ENCODE measurements around the gene AFAP1L1.
A peak's percentile ranks its signal among the peaks of the same experiment; 100 is the strongest.

AFAP1L1 gene

DNA sequence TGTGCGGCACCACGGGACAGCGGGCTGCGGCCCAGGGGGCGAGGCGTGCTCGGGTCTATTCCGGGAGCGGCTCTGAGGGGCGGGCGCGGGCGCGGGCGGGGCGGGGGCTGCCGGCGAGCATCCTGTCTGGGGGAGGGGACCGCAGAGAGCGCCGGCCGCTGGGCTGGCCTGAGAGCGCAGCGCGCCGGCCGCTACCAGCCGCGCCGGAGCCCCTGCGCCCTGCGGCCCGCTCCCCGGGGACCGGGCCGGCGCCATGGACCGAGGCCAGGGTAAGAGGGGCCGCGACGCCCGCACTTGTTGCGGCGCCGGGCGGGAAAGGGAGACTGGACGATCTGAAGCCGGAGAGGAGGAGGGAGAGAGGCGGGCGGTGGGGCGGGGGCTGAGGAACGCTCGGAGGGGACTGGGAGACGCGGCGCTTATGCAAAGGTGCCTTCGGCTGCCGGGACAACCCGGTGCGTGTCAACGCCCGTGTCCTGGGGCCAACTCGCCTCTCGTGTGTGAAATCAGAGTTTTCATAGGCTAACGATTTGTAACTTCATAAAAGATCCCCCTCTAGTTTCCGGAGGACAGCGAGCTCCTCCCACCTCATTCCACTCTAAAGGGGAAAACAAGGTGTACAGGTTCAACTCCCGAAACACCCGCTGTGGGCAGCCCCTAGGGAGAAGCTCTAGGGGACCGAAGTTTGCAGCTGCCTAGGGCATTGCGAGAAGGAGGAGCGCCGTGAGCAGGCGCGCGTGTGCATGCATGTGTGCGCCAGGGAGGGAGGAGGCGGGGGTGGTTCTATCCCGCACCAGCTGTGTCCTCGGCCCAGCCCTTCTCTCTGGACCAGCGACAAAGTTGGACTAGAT lies at the start of gene AFAP1L1:
Gene AFAP1L1, plus strand, starts transcription at position 144 of the 848 bp plus-strand sequence. Its CDS starts 110 bp downstream, at position 254.
- TF ChIP-seq, protein P1, sequence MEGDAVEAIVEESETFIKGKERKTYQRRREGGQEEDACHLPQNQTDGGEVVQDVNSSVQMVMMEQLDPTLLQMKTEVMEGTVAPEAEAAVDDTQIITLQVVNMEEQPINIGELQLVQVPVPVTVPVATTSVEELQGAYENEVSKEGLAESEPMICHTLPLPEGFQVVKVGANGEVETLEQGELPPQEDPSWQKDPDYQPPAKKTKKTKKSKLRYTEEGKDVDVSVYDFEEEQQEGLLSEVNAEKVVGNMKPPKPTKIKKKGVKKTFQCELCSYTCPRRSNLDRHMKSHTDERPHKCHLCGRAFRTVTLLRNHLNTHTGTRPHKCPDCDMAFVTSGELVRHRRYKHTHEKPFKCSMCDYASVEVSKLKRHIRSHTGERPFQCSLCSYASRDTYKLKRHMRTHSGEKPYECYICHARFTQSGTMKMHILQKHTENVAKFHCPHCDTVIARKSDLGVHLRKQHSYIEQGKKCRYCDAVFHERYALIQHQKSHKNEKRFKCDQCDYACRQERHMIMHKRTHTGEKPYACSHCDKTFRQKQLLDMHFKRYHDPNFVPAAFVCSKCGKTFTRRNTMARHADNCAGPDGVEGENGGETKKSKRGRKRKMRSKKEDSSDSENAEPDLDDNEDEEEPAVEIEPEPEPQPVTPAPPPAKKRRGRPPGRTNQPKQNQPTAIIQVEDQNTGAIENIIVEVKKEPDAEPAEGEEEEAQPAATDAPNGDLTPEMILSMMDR (IDR thresholded peaks at IDR 0.05; ENCODE audit: low read depth, low read length) = no peak
- DNase-seq = peak; percentile 49
- Histone ChIP-seq H3K27me3 (ENCODE audit: insufficient read depth, low read depth, severe bottlenecking) (peaks cover 51% of the 10 kb centered on the region), H3K36me3 (no peaks in the 10 kb centered on the region), H3K27ac (no peak within 1 kb of the TSS), H3K4me3 (ENCODE audit: low read depth, low read length) (peak within 1 kb of the TSS; percentile 55), H3K9me3 (ENCODE audit: severe bottlenecking) (peaks cover 8% of the 10 kb centered on the region)

DNA sequence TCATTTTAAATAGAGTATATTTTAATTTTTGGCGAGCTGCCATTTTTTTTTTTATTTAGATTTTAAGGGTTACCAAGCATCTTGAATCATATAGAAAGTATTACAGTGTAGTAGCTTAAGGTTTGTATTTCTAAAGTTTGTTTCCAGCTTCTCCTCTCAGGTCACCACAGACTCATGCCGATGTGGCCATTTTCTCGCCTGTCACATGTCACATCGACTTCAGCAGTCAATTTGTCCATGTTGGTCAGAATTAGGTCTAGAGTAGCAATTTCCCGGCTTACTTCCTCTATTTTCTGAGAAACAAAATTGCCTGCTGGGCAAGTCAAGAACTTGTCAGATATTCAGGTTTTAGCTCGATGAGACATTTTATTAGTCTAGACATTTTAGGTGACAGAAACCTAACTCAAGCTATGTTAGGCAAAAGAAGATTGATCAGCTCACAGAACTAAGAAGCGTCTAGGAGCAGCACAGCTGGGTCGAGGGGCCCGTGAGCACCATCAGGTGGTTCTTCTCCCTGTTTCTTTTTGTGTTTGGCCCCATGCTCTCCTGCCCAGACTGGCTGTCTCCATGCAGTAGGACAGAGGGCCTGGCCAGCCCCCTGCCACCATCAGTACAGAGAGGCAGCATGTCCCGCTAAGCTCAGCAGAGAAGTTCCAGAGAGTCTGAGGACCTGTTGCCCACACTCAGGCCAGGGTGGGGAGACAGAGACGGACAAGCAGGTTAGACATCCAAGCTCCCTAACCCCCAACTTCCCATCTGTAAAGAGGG lies 48.4 kb upstream of the AFAP1L1 start:
- Histone ChIP-seq H3K27me3 (ENCODE audit: insufficient read depth, low read depth, severe bottlenecking) (peaks cover 64% of the 10 kb centered on the region), H3K36me3 (no peaks in the 10 kb centered on the region), H3K4me3 (ENCODE audit: low read depth, low read length) (no peak overlapping the region), H3K27ac (no peak overlapping the region), H3K9me3 (ENCODE audit: severe bottlenecking) (no peaks in the 10 kb centered on the region)
- DNase-seq = no peak
- TF ChIP-seq, protein P1 (IDR thresholded peaks at IDR 0.05; ENCODE audit: low read depth, low read length) = no peak

DNA sequence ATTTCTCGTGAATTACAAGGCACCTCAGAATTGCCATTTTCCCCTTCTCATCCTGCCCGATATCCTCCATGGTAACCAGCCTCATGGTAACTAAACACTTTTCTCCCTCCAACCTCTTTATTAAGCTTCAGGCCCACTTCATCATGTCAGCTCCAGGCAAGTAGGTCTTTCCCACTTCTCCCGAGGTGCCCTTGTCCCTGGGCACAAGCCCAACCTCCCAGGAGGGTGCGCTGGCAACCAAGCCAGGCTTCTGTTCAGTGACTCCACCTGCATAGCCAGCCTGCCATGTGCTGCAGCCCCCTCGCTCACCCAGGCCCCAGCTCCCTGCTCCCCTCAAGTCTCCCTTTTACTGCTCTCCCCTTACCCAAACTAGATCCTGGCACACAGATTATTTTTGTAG lies 47.4 kb upstream of the AFAP1L1 start:
- peaks cover 64% of the 10 kb centered on the region for H3K27me3 ChIP-seq (ENCODE audit: insufficient read depth, low read depth, severe bottlenecking)
- TF ChIP-seq, protein P1 (IDR thresholded peaks at IDR 0.05; ENCODE audit: low read depth, low read length) = no peak
- no peak for DNase-seq
- H3K9me3 ChIP-seq (ENCODE audit: severe bottlenecking) = no peaks in the 10 kb centered on the region
- H3K36me3 ChIP-seq = no peaks in the 10 kb centered on the region
- no peak overlapping the region for H3K4me3 ChIP-seq (ENCODE audit: low read depth, low read length)
- H3K27ac ChIP-seq = no peak overlapping the region

DNA sequence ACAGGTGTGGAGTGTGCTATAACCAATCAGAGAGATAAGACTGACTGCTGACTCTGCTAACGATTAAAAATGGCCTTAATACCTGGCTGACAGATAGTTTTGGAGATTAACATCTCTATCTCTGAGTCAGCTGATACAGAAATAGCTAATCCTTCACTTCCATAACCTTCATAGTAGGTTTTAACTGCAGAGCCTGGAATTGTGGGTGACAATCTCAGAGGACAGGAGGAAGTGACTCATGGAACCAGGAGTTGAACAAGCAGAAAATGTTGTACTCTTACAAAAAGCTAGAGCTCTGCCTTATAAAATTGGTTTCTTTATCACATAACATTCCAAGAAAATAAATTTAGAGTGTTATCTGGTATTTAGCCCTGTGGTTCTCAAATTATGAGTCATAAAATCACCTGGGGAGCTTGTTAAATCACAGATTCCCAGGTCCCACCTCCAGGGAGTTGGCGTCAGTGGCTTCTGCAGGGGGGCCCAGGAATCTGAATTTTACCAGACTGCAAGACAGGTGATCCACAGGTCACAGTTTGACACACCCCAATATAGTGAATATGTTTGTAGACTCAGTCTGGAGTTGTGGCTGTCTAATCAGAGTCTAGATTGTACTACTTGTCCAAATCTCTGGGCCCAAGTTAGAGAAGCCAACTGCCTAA lies 44.4 kb upstream of the AFAP1L1 start:
- no peaks in the 10 kb centered on the region for H3K36me3 ChIP-seq
- TF ChIP-seq, protein P1 (IDR thresholded peaks at IDR 0.05; ENCODE audit: low read depth, low read length) = no peak
- peaks cover 68% of the 10 kb centered on the region for H3K27me3 ChIP-seq (ENCODE audit: insufficient read depth, low read depth, severe bottlenecking)
- H3K4me3 ChIP-seq (ENCODE audit: low read depth, low read length) = no peak overlapping the region
- DNase-seq = no peak
- no peaks in the 10 kb centered on the region for H3K9me3 ChIP-seq (ENCODE audit: severe bottlenecking)
- H3K27ac ChIP-seq = no peak overlapping the region

DNA sequence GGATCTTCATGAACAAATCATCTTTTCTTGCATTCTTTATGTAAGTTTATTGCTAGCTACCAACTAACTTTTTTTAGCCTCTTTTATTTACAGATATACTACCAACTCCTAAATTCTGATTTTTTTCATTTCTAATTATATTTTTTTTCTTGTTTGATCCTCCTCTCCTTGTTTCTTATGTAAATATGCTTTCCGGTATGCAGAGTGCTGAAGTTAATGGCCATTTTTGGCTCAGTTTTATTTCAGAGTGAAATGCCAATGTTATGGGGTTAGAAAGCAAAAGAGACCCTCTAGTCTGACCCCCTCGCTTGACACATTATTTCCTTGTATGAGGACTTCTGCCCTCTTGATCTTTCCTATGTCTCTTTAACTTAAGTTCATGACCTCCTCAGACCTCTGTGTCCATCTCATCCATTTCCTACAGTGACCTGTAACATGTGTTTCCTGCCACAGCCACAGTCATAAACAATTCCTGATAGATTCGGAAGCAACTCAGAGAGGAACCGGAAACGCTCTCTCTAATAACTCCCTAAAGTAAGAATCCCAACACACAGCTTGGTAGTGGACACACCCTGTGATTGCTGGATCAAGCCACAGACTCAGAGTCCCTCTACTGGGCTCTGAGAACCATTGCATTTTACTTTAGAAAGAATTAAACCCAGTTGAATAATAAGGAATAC lies 42.9 kb upstream of the AFAP1L1 start:
- H3K27ac ChIP-seq = no peak overlapping the region
- TF ChIP-seq, protein P1 (IDR thresholded peaks at IDR 0.05; ENCODE audit: low read depth, low read length) = peak; percentile 34
- DNase-seq = no peak

More for the DNA sequence above, 42.9 kb upstream of the AFAP1L1 start:
- H3K27me3 ChIP-seq (ENCODE audit: insufficient read depth, low read depth, severe bottlenecking) = peaks cover 72% of the 10 kb centered on the region
- no peaks in the 10 kb centered on the region for H3K9me3 ChIP-seq (ENCODE audit: severe bottlenecking)
- H3K4me3 ChIP-seq (ENCODE audit: low read depth, low read length) = no peak overlapping the region
- no peaks in the 10 kb centered on the region for H3K36me3 ChIP-seq
